ENCODE data around the gene XRCC1. TPM values are rescaled to one million over a fixed set of nuclear protein-coding genes. Genes with fewer than 3 reads are reported as not detected.

XRCC1 gene
- total and polyA plus RNA-seq, 10 of the 15 experiments (the other 5 are each of a cell fraction or from before 2014, with no cell fraction given) = 2.0 to 51.1 (median 33.7) TPM

DNA sequence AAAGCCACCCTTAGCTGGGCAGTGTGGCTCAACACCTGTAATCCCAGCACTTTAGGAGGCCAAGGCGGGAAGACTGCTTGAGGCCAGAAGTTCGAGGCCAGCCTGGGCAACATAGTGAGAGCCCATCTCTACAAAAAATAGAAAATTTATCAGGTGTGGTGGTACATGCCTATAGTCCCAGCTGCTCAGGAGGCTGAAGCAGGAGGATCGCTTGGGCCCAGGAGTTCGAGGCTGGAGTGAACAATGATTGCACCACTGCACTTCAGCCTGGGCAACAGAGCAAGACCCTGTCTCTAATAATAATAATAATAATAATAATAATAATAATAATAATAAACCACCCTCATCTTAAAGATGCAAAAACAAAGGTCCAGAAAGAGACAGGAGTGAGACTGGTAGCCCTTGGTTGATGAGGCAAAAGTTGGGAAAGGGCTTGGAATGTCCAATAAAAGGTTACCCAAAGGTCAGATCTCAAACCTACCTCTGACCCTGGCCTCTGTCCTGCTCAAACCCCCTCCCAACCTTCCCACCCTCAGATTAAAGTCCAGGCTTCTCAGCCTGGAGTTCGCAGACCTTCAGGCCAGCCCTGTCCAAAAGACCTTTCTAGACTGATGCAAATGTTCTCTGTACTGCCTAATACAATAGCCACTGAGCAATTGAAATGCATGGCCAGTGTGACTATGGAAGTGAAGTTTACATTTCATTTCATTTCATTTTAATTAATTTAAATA is 33.2 kb downstream of the XRCC1 start:
- Histone ChIP-seq H3K36me3 (ENCODE audit: control insufficient read depth in 2 of 2, insufficient read depth in 2 of 2, low read length in 1 of 2) (peaks cover 8 to 13% of the 10 kb centered on the region in 2 experiments), H2AFZ (ENCODE audit: control insufficient read depth, low read depth, low read length) (no peak overlapping the region), H3K79me2 (ENCODE audit: control insufficient read depth, insufficient read depth, low read length) (no peaks in the 10 kb centered on the region), H3K27ac (ENCODE audit: control insufficient read depth, insufficient read depth) (no peak overlapping the region), H4K20me1 (ENCODE audit: control insufficient read depth, insufficient read depth) (no peaks in the 10 kb centered on the region), H3K9me3 (replicated peaks; ENCODE audit: control insufficient read depth, insufficient read depth, low read length) (no peaks in the 10 kb centered on the region; the same call in 2 of the 3 replicates), H3K4me2 (ENCODE audit: control insufficient read depth, insufficient read depth) (no peak overlapping the region), H3K4me1 (ENCODE audit: control insufficient read depth, insufficient read depth, low read length) (no peaks in the 10 kb centered on the region), H3K4me3 (no peak overlapping the region), H3K9ac (ENCODE audit: control insufficient read depth, insufficient read depth, low read length) (no peak overlapping the region), H3K27me3 (replicated peaks in 1 of 2; ENCODE audit: control insufficient read depth in 2 of 2, insufficient read depth in 2 of 2, low read length in 1 of 2) (no peaks in the 10 kb centered on the region)
- POLR2A ChIA-PET = interaction anchor here (0.5 kb wide), 1 partner anchor 120 kb away, joined by 3 read pairs; no protein-coding TSS in a partner anchor
- no peak for TF ChIP-seq MYC (IDR thresholded peaks at IDR 0.05; ENCODE audit: insufficient read depth, insufficient read length, insufficient replicate concordance, low read length, severe bottlenecking)
- TF ChIP-seq SUPT20H (IDR thresholded peaks at IDR 0.05; ENCODE audit: borderline replicate concordance, control insufficient read depth, low read depth, low read length) = no peak
- TF ChIP-seq RBBP5 (conservative IDR thresholded peaks at IDR 0.05) = no peak
- no peak for TF ChIP-seq YY1 (IDR thresholded peaks at IDR 0.05; ENCODE audit: low read depth, low read length)
- no peak for TF ChIP-seq EZH2 (IDR thresholded peaks at IDR 0.05; ENCODE audit: borderline replicate concordance, control insufficient read depth, low read depth, low read length)
- no peak for TF ChIP-seq NR2F1 (conservative IDR thresholded peaks at IDR 0.05)
- no peak for TF ChIP-seq RUNX3 (IDR thresholded peaks at IDR 0.05; ENCODE audit: low read length)
- TF ChIP-seq SIN3A (IDR thresholded peaks at IDR 0.05; ENCODE audit: low read depth, low read length) = no peak
- TF ChIP-seq SREBF2 (IDR thresholded peaks at IDR 0.05; ENCODE audit: low read length) = no peak
- BruUV-seq (replicated peaks) = no TSS peak
- ATAC-seq = no peak
- intact Hi-C loops (cut with micrococcal nuclease; ENCODE audit: unreplicated experiment) (no loop called here), in situ Hi-C loops (cut with MboI) (no loop called here)
- RAD21 ChIA-PET (ENCODE audit: unreplicated experiment) = no interaction called here
- DNase-seq (ENCODE audit: low read depth, low spot score) = no peak
- SMC1A ChIA-PET (ENCODE audit: uncharacterized antibody, unreplicated experiment) = no interaction called here
- 94% methylated on average over 5 of the region's 5 CpGs for WGBS (ENCODE audit: insufficient coverage, insufficient replicate concordance, low lambda C conversion rate, missing lambda C conversion rate)
- no peak for FAIRE-seq
- CTCF ChIA-PET = interaction anchor here (0.9 kb wide), 1 partner anchor 9 kb away, joined by 4 read pairs; the partner anchor contains the start of gene ZNF575

All from GM12878 (cell line).